HG03558 (cell line): ENCODE measurements around the gene TUBA4B.
"Not testable (repeated sequence)": the region's sequence is repeated elsewhere in the genome, so short reads cannot be mapped to it uniquely, and the experiment has no call there.

Experiments
- ATAC-seq: cut with Tn5 transposase; IDR thresholded peaks from one replicate; pipeline ENCODE4 v1.9.1; 2021; ENCODE audit warnings: moderate number of reproducible peaks; ENCODE audit not compliant: unreplicated experiment; ENCODE audit errors: extremely low read depth

Gene TUBA4B

DNA sequence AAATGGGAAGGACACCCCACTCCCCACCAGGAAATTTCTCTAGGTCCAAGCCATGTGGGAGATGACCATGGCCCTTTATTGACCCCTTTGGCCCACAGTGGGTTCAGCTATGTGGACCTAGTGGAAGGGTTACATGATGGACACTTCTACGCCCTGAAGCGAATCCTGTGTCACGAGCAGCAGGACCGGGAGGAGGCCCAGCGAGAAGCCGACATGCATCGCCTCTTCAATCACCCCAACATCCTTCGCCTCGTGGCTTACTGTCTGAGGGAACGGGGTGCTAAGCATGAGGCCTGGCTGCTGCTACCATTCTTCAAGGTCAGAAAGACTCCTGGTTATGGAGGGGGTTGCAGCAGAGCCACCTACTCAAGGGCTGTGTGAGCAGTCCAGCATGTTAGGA, 6.5 kb upstream of the TUBA4B start:
- no peak for ATAC-seq

GRCh38 chr2:219247678-219248642, 5.1 kb upstream of the TUBA4B start:
- ATAC-seq: no peak

DNA sequence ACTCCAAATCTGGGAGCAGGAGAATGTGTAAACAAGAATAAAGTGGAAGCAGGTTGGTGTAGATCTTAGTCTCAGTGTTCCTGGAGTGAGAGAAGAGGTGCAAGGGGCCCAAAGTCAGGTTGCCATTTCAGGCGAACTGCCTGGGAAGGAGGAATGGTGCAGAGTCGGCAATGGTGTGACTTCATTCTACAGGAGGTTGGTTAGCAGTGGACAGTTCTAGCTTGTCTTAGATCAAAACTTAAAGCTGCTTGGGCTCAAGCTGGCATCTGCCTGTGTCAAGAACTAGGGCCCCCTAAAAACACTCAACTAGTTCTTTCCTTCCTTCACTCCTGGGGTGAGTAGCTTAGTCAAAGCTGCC, 4.2 kb upstream of the TUBA4B start:
- no peak for ATAC-seq

- ATAC-seq: peak; percentile 30
Measured at GRCh38 chr2:219249203-219249980, 3.7 kb upstream of the TUBA4B start.

GRCh38 chr2:219250049-219250781, 2.8 kb upstream of the TUBA4B start:
- ATAC-seq: no peak

- ATAC-seq: no peak
Measured at GRCh38 chr2:219251656-219252055, 1.4 kb upstream of the TUBA4B start.

- ATAC-seq: no peak
Measured at GRCh38 chr2:219252084-219252483, 959 bp upstream of the TUBA4B start.

GRCh38 chr2:219252570-219252899, 508 bp upstream of the TUBA4B start:
- no peak for ATAC-seq

GRCh38 chr2:219253753-219254589, 928 bp downstream of the TUBA4B start, which contains the start of gene TUBA4A:
TUBA4A (minus strand) TSS chr2:219253918; CDS start chr2:219253858, 60 bp downstream.
- ATAC-seq: no peak

DNA sequence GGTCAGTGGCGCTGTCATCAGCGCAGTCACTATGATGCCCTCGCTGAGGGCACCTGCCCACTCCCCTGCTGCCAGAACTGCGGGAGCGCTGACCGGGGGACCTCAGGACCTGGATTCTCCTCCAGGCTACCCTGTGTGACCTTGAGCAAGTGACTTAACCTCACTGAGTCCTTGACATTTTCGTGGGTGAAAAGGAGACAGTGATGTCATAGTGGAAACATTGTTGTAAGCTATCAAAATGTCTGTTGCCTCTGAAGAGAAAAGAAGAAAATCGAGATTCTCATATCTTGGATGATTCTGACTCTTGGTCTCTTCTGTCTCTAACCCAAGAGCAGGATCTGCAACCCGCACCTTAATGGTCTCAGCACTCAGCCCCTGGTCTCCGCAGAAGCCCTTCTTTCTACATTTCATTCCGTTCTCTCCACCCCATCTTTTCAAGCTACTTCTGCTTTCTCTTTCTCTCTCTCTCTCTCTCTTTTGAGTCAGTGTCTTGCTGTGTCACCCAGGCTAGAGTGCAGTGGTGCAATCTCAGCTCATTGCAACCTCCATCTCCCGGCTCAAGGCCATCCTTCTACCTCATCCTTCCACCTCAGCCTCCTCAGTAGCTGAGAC, 1.7 kb downstream of the TUBA4B start:
- ATAC-seq: no peak

- not testable (repeated sequence) for ATAC-seq
Measured at GRCh38 chr2:219258942-219259341, 5.9 kb downstream of the TUBA4B start.

DNA sequence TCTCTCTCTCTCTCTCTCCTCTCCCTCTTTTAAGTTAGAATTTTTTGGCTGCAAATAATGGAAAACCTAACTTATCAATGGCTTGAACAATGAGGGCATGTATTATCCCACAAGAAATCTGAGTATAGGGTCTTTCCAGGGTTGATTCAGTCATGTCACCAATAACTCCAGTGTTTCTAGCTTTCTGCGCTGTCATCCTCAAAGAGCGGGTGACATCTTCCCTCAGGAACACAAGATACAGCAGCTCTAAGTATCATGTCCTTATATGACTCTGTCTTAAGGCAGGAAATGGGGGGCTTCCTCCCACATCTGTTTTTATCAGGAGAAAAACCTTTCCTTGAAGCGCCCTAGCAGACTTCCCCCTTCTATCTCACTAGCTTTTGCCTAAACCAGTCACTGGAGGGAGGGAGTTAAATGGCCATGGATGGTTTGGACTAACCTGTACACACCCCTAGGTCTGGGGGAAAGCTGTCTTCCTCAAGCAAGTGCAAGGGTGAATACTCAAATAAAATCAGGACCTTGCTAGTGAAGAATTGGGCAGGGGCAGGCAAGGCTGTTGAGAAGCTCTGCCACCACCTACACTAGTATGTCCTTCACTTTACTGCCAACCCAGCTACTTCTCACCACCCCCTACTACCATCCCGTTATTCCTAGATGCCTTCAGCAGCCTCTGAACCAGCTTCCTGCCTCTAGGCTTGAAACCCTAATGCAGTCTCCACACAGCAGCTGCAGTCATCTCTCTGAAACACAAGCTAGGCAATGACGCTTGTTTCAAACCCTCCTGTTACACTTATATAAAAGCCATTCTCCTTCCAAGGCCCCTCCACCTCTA, 8.2 kb downstream of the TUBA4B start:
- ATAC-seq: no peak

GRCh38 chr2:219266232-219266631, 13.2 kb downstream of the TUBA4B start:
- no peak for ATAC-seq

GRCh38 chr2:219266886-219267285, 13.8 kb downstream of the TUBA4B start:
- ATAC-seq: no peak

- ATAC-seq: no peak
Measured at GRCh38 chr2:219268294-219268693, 15.3 kb downstream of the TUBA4B start.

DNA sequence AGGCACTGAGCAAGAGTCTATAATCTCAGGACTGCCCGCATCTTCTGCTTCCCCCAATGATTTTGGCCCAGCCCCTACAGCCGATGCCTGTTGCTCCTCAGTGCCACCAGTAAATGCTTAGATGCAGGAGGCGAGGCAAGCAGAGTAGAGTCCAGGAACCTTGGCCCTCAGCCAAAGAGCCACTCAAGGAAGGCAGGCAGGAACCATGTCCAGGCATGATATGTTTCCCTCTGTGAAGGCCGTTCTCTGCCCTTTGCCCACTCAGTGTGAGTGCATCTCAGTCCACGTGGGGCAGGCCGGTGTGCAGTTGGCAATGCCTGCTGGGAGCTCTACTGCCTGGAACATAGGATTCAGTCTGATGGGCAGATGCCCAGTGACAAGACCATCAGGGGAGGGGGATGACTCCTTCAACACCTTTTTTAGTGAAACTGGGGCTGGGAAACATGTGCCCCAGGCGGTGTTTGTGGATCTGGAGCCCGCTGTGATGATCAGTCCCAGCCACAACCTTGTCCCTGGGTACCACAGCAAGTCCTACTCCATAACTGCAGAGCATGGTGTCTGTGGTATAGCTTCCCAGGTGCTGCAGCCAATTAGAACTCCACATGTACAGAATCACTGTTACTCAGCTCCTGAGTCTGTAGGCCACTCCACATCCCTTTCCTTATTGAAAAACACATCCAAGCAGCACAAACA, 16.5 kb downstream of the TUBA4B start:
- no peak for ATAC-seq

DNA sequence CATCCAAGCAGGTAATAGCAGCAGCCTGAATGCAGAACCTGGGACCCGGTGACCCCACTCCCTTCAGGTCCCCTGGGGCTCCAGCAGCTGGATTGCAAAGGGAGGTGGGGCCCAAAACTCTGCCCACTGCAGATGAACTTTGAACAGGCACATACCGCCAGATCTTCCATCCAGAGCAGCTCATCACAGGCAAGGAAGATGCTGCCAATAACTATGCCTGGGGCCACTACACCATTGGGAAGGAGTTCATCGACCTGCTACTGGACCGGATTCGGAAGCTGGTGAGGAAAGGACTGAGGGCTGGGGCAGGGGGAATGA, 17.0 kb downstream of the TUBA4B start:
- no peak for ATAC-seq

- no peak for ATAC-seq
Measured at GRCh38 chr2:219271021-219271420, 18.0 kb downstream of the TUBA4B start.
